HUES48 (cell line): Measurements from ENCODE around the gene ATXN7L3.
"Not testable (repeated sequence)": the region's sequence is repeated elsewhere in the genome, so short reads cannot be mapped to it uniquely, and the experiment has no call there.

ENCODE experiments used
- H3K27ac ChIP-seq: one replicate; pipeline ENCODE4 v1.7.0; 2013; ENCODE audit warnings: low read depth, low read length, inconsistent platforms
- H3K27me3 ChIP-seq: 2 replicates; pipeline ENCODE4 v1.6.1; 2013; ENCODE audit warnings: mild to moderate bottlenecking, low read length; ENCODE audit not compliant: control insufficient read depth, insufficient read depth
- H3K36me3 ChIP-seq: 2 replicates; pipeline ENCODE4 v1.6.1; 2013; ENCODE audit warnings: low read length; ENCODE audit not compliant: control insufficient read depth, insufficient read depth
- H3K4me1 ChIP-seq: 2 replicates; pipeline ENCODE4 v1.6.1; 2013; ENCODE audit warnings: mild to moderate bottlenecking, low read length; ENCODE audit not compliant: control insufficient read depth, insufficient read depth
- H3K4me3 ChIP-seq: 2 replicates; pipeline ENCODE4 v1.5.1; 2013; ENCODE audit warnings: mild to moderate bottlenecking, low read depth, low read length
- H3K9ac ChIP-seq: 2 replicates; pipeline ENCODE4 v1.6.1; 2013; ENCODE audit warnings: mild to moderate bottlenecking, low read depth, low read length, moderate library complexity
- H3K9me3 ChIP-seq: 2 replicates; pipeline ENCODE4 v1.6.1; 2013; ENCODE audit warnings: low read length; ENCODE audit not compliant: control insufficient read depth, insufficient read depth

ATXN7L3 gene, protein sequence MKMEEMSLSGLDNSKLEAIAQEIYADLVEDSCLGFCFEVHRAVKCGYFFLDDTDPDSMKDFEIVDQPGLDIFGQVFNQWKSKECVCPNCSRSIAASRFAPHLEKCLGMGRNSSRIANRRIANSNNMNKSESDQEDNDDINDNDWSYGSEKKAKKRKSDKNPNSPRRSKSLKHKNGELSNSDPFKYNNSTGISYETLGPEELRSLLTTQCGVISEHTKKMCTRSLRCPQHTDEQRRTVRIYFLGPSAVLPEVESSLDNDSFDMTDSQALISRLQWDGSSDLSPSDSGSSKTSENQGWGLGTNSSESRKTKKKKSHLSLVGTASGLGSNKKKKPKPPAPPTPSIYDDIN

GRCh38 chr17:44199553-44200477 is at the start of gene ATXN7L3:
TSS of gene ATXN7L3 (minus strand) at chr17:44199884. CDS start at chr17:44198070, 1,814 bp downstream.
- Histone ChIP-seq H3K4me1 (peaks cover 12% of the 10 kb centered on the region), H3K9ac (peak within 1 kb of the TSS; percentile 83), H3K36me3 (peaks cover 27% of the 10 kb centered on the region), H3K27me3 (no peaks in the 10 kb centered on the region), H3K4me3 (peak within 1 kb of the TSS; percentile 92), H3K27ac (peak within 1 kb of the TSS; percentile 98), H3K9me3 (no peaks in the 10 kb centered on the region)

DNA sequence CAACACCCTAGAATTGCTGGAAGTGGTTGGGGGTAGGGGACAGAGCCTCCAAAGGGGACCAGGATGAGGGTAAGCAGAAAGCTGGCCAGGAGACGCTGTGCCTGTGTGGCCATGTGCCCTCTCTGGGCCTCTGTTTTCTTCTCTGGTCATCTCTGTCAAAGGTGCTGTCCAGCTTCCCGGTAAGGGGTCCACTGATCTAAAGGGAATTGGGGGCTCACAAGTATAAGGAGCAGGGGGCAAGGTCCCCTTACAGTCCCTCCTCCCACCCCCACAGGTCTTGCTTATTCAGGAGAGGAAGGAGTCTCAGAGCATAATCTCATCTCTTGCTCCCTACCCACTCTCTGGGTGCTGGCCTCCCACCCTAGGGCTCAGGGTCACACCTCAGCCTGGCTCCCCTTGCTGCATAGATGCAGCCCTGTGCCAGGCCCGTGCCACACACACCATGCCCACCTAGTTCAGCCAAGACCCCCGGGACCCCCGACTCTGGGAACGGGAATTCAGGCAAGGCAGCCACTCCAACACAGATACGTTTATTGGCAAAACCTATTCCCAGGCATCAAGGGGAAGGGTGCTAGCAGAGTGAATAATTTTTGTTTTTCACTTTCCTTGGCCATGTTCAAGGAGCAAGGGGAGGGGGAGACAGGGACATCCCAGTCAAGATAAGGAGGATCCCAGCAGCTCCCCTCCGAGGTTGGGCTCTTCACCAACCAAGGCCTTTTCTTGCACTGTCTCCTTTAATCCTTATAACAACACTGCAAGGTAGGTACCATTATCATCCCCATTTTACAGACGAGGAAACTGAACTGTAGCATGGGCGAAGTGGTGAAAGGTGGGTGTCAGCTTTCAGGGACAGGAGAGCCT is 48.4 kb upstream of the ATXN7L3 start:
- Histone ChIP-seq H3K4me1 (no peaks in the 10 kb centered on the region), H3K9me3 (no peaks in the 10 kb centered on the region), H3K27ac (no peak overlapping the region), H3K4me3 (no peak overlapping the region), H3K9ac (no peak overlapping the region), H3K27me3 (no peaks in the 10 kb centered on the region), H3K36me3 (no peaks in the 10 kb centered on the region)

- H3K36me3 ChIP-seq, result no peaks in the 10 kb centered on the region
- H3K27me3 ChIP-seq, result no peaks in the 10 kb centered on the region
- H3K9me3 ChIP-seq, result no peaks in the 10 kb centered on the region
- H3K9ac ChIP-seq, result no peak overlapping the region
- H3K27ac ChIP-seq, result no peak overlapping the region
- H3K4me3 ChIP-seq, result no peak overlapping the region
- H3K4me1 ChIP-seq, result no peaks in the 10 kb centered on the region
Observed at GRCh38 chr17:44247440-44247841, 47.8 kb upstream of the ATXN7L3 start.

DNA sequence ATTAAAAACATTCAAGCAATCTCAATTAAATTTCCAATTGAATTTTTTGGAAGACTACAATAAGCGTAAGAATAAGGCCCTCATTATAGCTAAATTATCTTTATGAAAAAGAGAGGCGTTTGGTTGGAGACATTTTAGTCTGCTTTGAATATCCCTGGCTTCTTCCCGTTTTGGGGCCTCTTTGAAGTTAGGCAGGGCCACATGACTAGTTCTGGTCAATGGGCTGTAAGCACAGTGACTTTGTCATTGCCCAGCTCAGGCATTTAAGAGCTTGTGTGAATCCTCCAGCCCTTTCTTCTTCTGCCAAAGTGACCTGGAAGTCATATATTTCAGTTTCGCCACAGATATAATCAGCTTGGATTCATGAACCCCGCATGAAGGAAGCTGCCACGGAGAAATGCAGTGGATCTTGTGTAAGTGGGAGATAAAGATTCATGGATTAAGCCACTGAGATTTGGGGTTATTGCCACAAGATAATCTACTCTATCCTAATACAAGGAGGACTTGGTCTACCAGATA is 41.5 kb upstream of the ATXN7L3 start:
- Histone ChIP-seq H3K4me3 (no peak overlapping the region), H3K27ac (no peak overlapping the region), H3K9ac (no peak overlapping the region), H3K36me3 (no peaks in the 10 kb centered on the region), H3K27me3 (no peaks in the 10 kb centered on the region), H3K9me3 (no peaks in the 10 kb centered on the region), H3K4me1 (no peaks in the 10 kb centered on the region)

DNA sequence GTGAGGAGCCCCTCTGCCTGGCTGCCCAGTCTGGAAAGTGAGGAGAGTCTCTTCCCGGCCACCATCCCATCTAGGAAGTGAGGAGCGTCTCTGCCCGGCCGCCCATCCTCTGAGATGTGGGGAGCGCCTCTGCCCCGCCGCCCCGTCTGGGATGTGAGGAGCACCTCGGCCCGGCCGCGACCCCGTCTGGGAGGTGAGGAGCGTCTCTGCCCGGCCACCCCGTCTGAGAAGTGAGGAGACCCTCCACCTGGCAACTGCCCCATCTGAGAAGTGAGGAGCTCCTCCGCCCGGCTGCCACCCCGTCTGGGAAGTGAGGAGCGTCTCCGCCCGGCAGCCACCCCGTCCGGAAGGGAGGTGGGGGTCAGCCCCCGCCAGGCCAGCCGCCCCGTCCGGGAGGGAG is 38.2 kb upstream of the ATXN7L3 start:
- not testable (repeated sequence) for H3K4me3 ChIP-seq, H3K27me3 ChIP-seq, H3K9me3 ChIP-seq, H3K27ac ChIP-seq, H3K9ac ChIP-seq, H3K4me1 ChIP-seq, H3K36me3 ChIP-seq

GRCh38 chr17:44236444-44236991 is 36.8 kb upstream of the ATXN7L3 start:
- Histone ChIP-seq H3K9me3 (no peaks in the 10 kb centered on the region), H3K27ac (no peak overlapping the region), H3K4me3 (no peak overlapping the region), H3K4me1 (no peaks in the 10 kb centered on the region), H3K9ac (no peak overlapping the region), H3K27me3 (no peaks in the 10 kb centered on the region), H3K36me3 (no peaks in the 10 kb centered on the region)

DNA sequence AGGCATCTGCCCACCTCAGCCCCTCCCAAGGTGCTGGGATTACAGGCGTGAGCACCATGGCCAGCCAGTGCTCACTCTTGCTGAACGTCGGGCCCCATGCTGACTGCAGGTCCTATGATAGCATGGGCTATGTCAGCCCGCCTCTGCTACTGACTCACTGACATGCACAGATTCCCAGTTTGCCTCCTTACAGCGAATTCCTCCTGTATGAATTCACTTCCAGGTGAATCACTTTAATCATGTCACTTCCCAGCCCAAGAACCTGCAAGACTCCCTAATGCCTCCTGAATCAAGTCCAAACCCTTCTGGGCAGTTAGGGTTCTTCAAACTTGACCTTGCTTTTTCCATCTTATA is 35.9 kb upstream of the ATXN7L3 start:
- Histone ChIP-seq H3K4me1 (no peaks in the 10 kb centered on the region), H3K36me3 (no peaks in the 10 kb centered on the region), H3K9me3 (no peaks in the 10 kb centered on the region), H3K27ac (no peak overlapping the region), H3K27me3 (no peaks in the 10 kb centered on the region), H3K4me3 (no peak overlapping the region), H3K9ac (no peak overlapping the region)

- no peaks in the 10 kb centered on the region for H3K4me1 ChIP-seq
- no peaks in the 10 kb centered on the region for H3K36me3 ChIP-seq
- H3K9me3 ChIP-seq, result no peaks in the 10 kb centered on the region
- H3K9ac ChIP-seq, result no peak overlapping the region
- H3K27ac ChIP-seq, result no peak overlapping the region
- H3K4me3 ChIP-seq, result no peak overlapping the region
- no peaks in the 10 kb centered on the region for H3K27me3 ChIP-seq
Observed at GRCh38 chr17:44233582-44233981, 33.9 kb upstream of the ATXN7L3 start.

DNA sequence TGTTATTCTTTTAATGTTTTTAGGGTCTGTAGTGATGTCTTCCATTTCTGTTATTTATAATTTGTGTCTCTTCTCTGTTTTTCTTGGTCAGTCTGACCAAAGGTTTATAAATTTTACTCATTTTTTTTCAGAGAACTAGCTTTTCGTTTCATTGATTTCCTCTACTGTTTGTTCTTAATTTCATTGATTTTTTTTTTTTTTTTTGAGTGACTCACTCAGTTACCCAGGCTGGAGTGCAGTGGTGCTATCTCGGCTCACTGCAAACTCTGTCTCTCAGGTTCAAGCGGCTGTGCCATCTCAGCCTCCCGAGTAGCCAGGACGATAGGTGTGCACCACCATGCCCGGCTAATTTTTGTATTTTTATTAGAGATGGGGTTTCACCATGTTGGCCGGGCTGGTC is 32.4 kb upstream of the ATXN7L3 start:
- H3K4me3 ChIP-seq, result no peak overlapping the region
- no peaks in the 10 kb centered on the region for H3K27me3 ChIP-seq
- no peaks in the 10 kb centered on the region for H3K4me1 ChIP-seq
- H3K9ac ChIP-seq, result no peak overlapping the region
- H3K9me3 ChIP-seq, result no peaks in the 10 kb centered on the region
- no peak overlapping the region for H3K27ac ChIP-seq
- H3K36me3 ChIP-seq, result no peaks in the 10 kb centered on the region

DNA sequence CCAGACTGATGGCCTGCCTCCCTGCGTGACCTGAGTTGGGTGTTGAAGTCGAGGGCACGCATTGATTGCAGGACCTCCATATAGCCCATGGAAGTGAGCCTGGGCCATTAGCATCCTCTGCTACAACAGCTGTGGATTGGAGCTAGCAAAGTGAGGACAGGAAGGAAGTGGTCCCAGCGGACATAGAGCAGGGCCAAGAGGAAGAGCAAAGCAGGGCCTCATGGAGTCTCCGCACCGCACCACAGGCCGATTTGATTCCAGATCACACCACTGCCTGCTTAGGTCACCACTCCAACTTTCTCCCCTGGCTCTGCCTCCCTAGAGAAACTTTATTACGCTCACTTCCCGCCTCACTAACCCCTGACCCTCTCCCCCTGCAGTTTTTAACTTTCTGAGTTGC is 30.5 kb upstream of the ATXN7L3 start:
- Histone ChIP-seq H3K27ac (no peak overlapping the region), H3K4me3 (no peak overlapping the region), H3K36me3 (no peaks in the 10 kb centered on the region), H3K9ac (no peak overlapping the region), H3K9me3 (no peaks in the 10 kb centered on the region), H3K4me1 (no peaks in the 10 kb centered on the region), H3K27me3 (no peaks in the 10 kb centered on the region)
